PC-9 (cell line): ENCODE data around the gene TSPYL4.

ENCODE experiments used
- CTCF ChIP-seq: fragments of 200-600 bp; sonication (generic); conservative IDR thresholded peaks from 2 replicates; pipeline ENCODE4 v1.6.1; 2017; ENCODE audit warnings: mixed run types, antibody characterized with exemption, mild to moderate bottlenecking, moderate library complexity
- EZH2 ChIP-seq: fragments of 200-600 bp; sonication (generic); IDR thresholded peaks from 2 replicates; pipeline ENCODE4 v1.8.0; 2017; ENCODE audit warnings: antibody characterized with exemption, low read depth

- TF ChIP-seq CTCF, result no peak
- TF ChIP-seq EZH2, result no peak
These were observed 46.7 kb upstream of the TSPYL4 start for GRCh38 chr6:116300566-116300965.
